IMR-90 (cell line): Measurements from ENCODE around the gene PTBP1. TPM values are rescaled to one million over a fixed set of nuclear protein-coding genes. Genes with fewer than 3 reads are reported as not detected.

Experiments used
- ATAC-seq: fragments of 200-7000 bp; cut with Tn5 transposase; 2 replicates; pipeline ENCODE4 v1.9.1; 2020; ENCODE audit warnings: low read depth, mild to moderate bottlenecking, moderate library complexity
- BruUV-seq: library from RNA; stranded (reverse); fragments of 400-500 nt; replicated peaks from 2 replicates; lab custom pipeline; 2021; lab: Mats Ljungman, UMichigan
- CTCF ChIA-PET: fragments of 300-600 bp; formaldehyde crosslinking; extraction: SDS; loops from one replicate; lab custom pipeline; 2021; ENCODE audit warnings: antibody characterized with exemption; lab: Yijun Ruan, JAX
- POLR2A ChIA-PET: fragments of 300-600 bp; sonication (Branson Sonifier 250); formaldehyde crosslinking; loops from one replicate; lab custom pipeline; 2022; ENCODE audit warnings: antibody characterized with exemption; ENCODE audit not compliant: unreplicated experiment; lab: Charles Lee
- DNase-seq: peaks from one replicate; pipeline ENCODE4 v3.0.0; 2013
- H2AFZ ChIP-seq: replicated peaks from 2 replicates; pipeline ENCODE3; 2013; ENCODE audit warnings: low read length, mild to moderate bottlenecking; ENCODE audit not compliant: poor library complexity
- H2AK5ac ChIP-seq: 2 replicates; pipeline ENCODE4 v1.6.1; 2013; ENCODE audit warnings: low read depth, low read length, inconsistent platforms
- H2AK9ac ChIP-seq: replicated peaks from 2 replicates; pipeline ENCODE3; 2013; ENCODE audit warnings: mild to moderate bottlenecking, low read depth, low read length, moderate library complexity; ENCODE audit not compliant: poor library complexity
- H2BK120ac ChIP-seq: 2 replicates; pipeline ENCODE4 v1.6.1; 2013; ENCODE audit warnings: low read depth, low read length, inconsistent platforms
- H2BK15ac ChIP-seq: 3 replicates; pipeline ENCODE4 v1.6.1; 2013; ENCODE audit warnings: low read depth, low read length, inconsistent platforms
- H2BK20ac ChIP-seq: 2 replicates; pipeline ENCODE4 v1.6.1; 2013; ENCODE audit warnings: low read depth, mild to moderate bottlenecking, inconsistent platforms, low read length, moderate library complexity
- H2BK5ac ChIP-seq: 2 replicates; pipeline ENCODE4 v1.6.1; 2013; ENCODE audit warnings: mild to moderate bottlenecking, low read depth, low read length, inconsistent platforms; ENCODE audit not compliant: poor library complexity, severe bottlenecking
- H3K14ac ChIP-seq: replicated peaks from 2 replicates; pipeline ENCODE4 v1.6.1; 2013; ENCODE audit warnings: low read depth, low read length, inconsistent platforms
- H3K18ac ChIP-seq: 2 replicates; pipeline ENCODE4 v1.6.1; 2013; ENCODE audit warnings: low read depth, low read length, control low read depth
- H3K23ac ChIP-seq: 2 replicates; pipeline ENCODE4 v1.6.1; 2013; ENCODE audit warnings: low read depth, low read length, inconsistent platforms
- H3K27ac ChIP-seq: 2 replicates; pipeline ENCODE4 v1.5.1; 2013; ENCODE audit warnings: mild to moderate bottlenecking, control low read depth, low read length; ENCODE audit not compliant: insufficient read depth
- H3K27me3 ChIP-seq: 2 replicates; pipeline ENCODE4 v1.6.1; 2013; ENCODE audit warnings: low read length; ENCODE audit not compliant: control insufficient read depth, insufficient read depth
- H3K36me3 ChIP-seq: 2 replicates; pipeline ENCODE4 v1.6.1; 2013; ENCODE audit warnings: low read length, mixed read lengths; ENCODE audit not compliant: control insufficient read depth, insufficient read depth
- H3K4ac ChIP-seq: 2 replicates; pipeline ENCODE4 v1.6.1; 2013; ENCODE audit warnings: low read depth, low read length, inconsistent platforms
- H3K4me1 ChIP-seq: 2 replicates; pipeline ENCODE4 v1.6.1; 2013; ENCODE audit warnings: low read length, mixed read lengths; ENCODE audit not compliant: control insufficient read depth, insufficient read depth
- H3K4me2 ChIP-seq: 2 replicates; pipeline ENCODE4 v1.6.1; 2013; ENCODE audit warnings: low read depth, mild to moderate bottlenecking, control low read depth, low read length, moderate library complexity
- H3K4me3 ChIP-seq: 2 replicates; pipeline ENCODE4 v1.5.1; 2013; ENCODE audit warnings: low read depth, mild to moderate bottlenecking, control low read depth, low read length, moderate library complexity; ENCODE audit not compliant: insufficient read depth
- H3K56ac ChIP-seq: 2 replicates; pipeline ENCODE4 v1.6.1; 2013; ENCODE audit warnings: low read length, inconsistent platforms; ENCODE audit not compliant: insufficient read depth; ENCODE audit errors: extremely low read depth
- H3K79me1 ChIP-seq, 2 experiments: 2 replicates each; pipeline ENCODE4 v1.6.1; 2013; ENCODE audit warnings: low read length in 2 of 2, inconsistent platforms in 1 of 2, low read depth in 1 of 2
- H3K9ac ChIP-seq: 2 replicates; pipeline ENCODE4 v1.6.1; 2013; ENCODE audit warnings: low read depth, low read length, control low read depth
- H3K9me1 ChIP-seq: 2 replicates; pipeline ENCODE4 v1.6.1; 2013; ENCODE audit warnings: low read length, inconsistent platforms; ENCODE audit not compliant: insufficient read depth
- H3K9me3 ChIP-seq: 2 replicates; pipeline ENCODE4 v1.6.1; 2013; ENCODE audit warnings: low read length; ENCODE audit not compliant: control insufficient read depth, insufficient read depth
- H4K20me1 ChIP-seq: 2 replicates; pipeline ENCODE4 v1.6.1; 2013; ENCODE audit warnings: low read length, inconsistent platforms; ENCODE audit not compliant: insufficient read depth
- H4K5ac ChIP-seq: 2 replicates; pipeline ENCODE4 v1.6.1; 2013; ENCODE audit warnings: mild to moderate bottlenecking, low read depth, low read length, control low read depth
- H4K8ac ChIP-seq, 2 experiments: 2 replicates each; pipeline ENCODE4 v1.6.1; 2013; ENCODE audit warnings: low read depth in 2 of 2, low read length in 2 of 2, control low read depth in 1 of 2, inconsistent platforms in 1 of 2
- H4K91ac ChIP-seq: 2 replicates; pipeline ENCODE4 v1.6.1; 2013; ENCODE audit warnings: low read depth, low read length, inconsistent platforms; ENCODE audit not compliant: insufficient read depth
- BHLHE40 ChIP-seq: fragments of 150-350 bp; IDR thresholded peaks from 2 replicates; pipeline ENCODE4 v1.6.1; 2016; ENCODE audit warnings: mild to moderate bottlenecking, low read depth, low read length
- CEBPB ChIP-seq: IDR thresholded peaks from 2 replicates; pipeline ENCODE4 v1.6.1; 2012; ENCODE audit warnings: low read depth, low read length, improper control_type of control experiment
- CHD1 ChIP-seq: IDR thresholded peaks from 2 replicates; pipeline ENCODE4 v1.6.1; 2012; ENCODE audit warnings: low read depth, low read length, improper control_type of control experiment
- CTCF ChIP-seq: conservative IDR thresholded peaks from 2 replicates; pipeline ENCODE4 v1.5.1; 2012; ENCODE audit warnings: mild to moderate bottlenecking, low read depth, low read length, improper control_type of control experiment
- MAFK ChIP-seq: IDR thresholded peaks from 2 replicates; pipeline ENCODE4 v1.6.1; 2012; ENCODE audit warnings: low read depth, low read length, improper control_type of control experiment
- MAZ ChIP-seq: IDR thresholded peaks from 2 replicates; pipeline ENCODE4 v1.6.1; 2012; ENCODE audit warnings: low read depth, mild to moderate bottlenecking, low read length, improper control_type of control experiment, moderate library complexity, borderline replicate concordance
- POLR2A ChIP-seq: IDR thresholded peaks from 2 replicates; pipeline ENCODE4 v1.6.1; 2012; ENCODE audit warnings: mild to moderate bottlenecking, low read depth, low read length
- RAD21 ChIP-seq: IDR thresholded peaks from 2 replicates; pipeline ENCODE4 v1.6.1; 2012; ENCODE audit warnings: low read length, improper control_type of control experiment
- RCOR1 ChIP-seq: IDR thresholded peaks from 2 replicates; pipeline ENCODE4 v1.6.1; 2012; ENCODE audit warnings: mild to moderate bottlenecking, low read length, improper control_type of control experiment; ENCODE audit not compliant: insufficient replicate concordance
- RFX5 ChIP-seq: IDR thresholded peaks from 2 replicates; pipeline ENCODE4 v1.8.0; 2012; ENCODE audit warnings: low read depth, mild to moderate bottlenecking, low read length, moderate library complexity
- WGBS, 2 experiments: methylation state at CpG; one replicate each; pipeline versions ENCODE4 v1.1.5 to v1.1.7; 2013; ENCODE audit warnings: missing lambda C conversion rate in 2 of 2; ENCODE audit not compliant: insufficient read length in 1 of 2; ENCODE audit errors: extremely low coverage in 2 of 2; 5-methylcytosine and 5-hydroxymethylcytosine counted together
- dilution Hi-C: fragments of 300-500 bp; cut with HindIII; formaldehyde crosslinking; loops from one replicate; pipeline ENCODE4 v1.14.3; 2018; ENCODE audit warnings: low sequenced_read_pairs; ENCODE audit not compliant: unreplicated experiment
- in situ Hi-C: fragments of 300-500 bp; cut with MboI; formaldehyde crosslinking; loops from 3 replicates; pipeline ENCODE4 v1.14.3; 2019; ENCODE audit warnings: low sequenced_read_pairs, inconsistent platforms, mixed read lengths
- intact Hi-C: fragments of 100-400 bp; cut with micrococcal nuclease; formaldehyde crosslinking; loops from 2 replicates; pipeline ENCODE4 v1.10.0; 2022
- polyA plus RNA-seq, 3 experiments: library from polyadenylated mRNA; depleted of rRNA; stranded (reverse); fragments of >200 nt; gene quantifications; 2 replicates each; pipeline ENCODE4 v1.2.3, GENCODE V29; 2012; ENCODE audit warnings: low replicate concordance in 1 of 3
- total RNA-seq: library from RNA; depleted of rRNA; stranded (reverse); fragments of >200 nt; gene quantifications from 2 replicates; pipeline ENCODE4 v1.2.3, GENCODE V29; 2012

PTBP1 gene
- total and polyA plus RNA-seq, 2 of the 4 experiments (the other 2 are of a cell fraction): 146 to 269 TPM

- no peaks in the 10 kb centered on the region for H3K79me1 ChIP-seq
- H2BK20ac ChIP-seq: no peak overlapping the region
- H4K91ac ChIP-seq: no peak overlapping the region
- no peak overlapping the region for H2BK5ac ChIP-seq
- no peak for TF ChIP-seq CTCF
- no peak for TF ChIP-seq MAZ
- TF ChIP-seq BHLHE40: no peak
- no peak for TF ChIP-seq RCOR1
- no peak for TF ChIP-seq CEBPB
- no peak for TF ChIP-seq POLR2A
- TF ChIP-seq MAFK: no peak
- no peak for TF ChIP-seq CHD1
- TF ChIP-seq RAD21: no peak
- no peak for TF ChIP-seq RFX5
- no TSS peak for BruUV-seq
- no peak overlapping the region for H3K4ac ChIP-seq
- no peaks in the 10 kb centered on the region for H3K9me3 ChIP-seq
- H2AFZ ChIP-seq: no peak overlapping the region
- H3K9ac ChIP-seq: no peak overlapping the region
- DNase-seq (no peak), ATAC-seq (no peak)
- no peak overlapping the region for H3K14ac ChIP-seq
- no peaks in the 10 kb centered on the region for H3K4me1 ChIP-seq
- intact Hi-C loops (no loop called here), in situ Hi-C loops (no loop called here), dilution Hi-C loops (no loop called here)
- H2BK120ac ChIP-seq: no peak overlapping the region
- H3K56ac ChIP-seq: no peak overlapping the region
- no peak overlapping the region for H2BK15ac ChIP-seq
- H4K5ac ChIP-seq: no peak overlapping the region
- no peak overlapping the region for H4K8ac ChIP-seq
- WGBS, 2 experiments: 67% methylated on average over 13 of the region's 38 CpGs; no CpG with 5 or more reads in 1 of the 2 experiments
- CTCF ChIA-PET: no interaction called here
- H2AK9ac ChIP-seq: no peak overlapping the region
- no peaks in the 10 kb centered on the region for H3K9me1 ChIP-seq
- H3K18ac ChIP-seq: no peak overlapping the region
- H2AK5ac ChIP-seq: no peak overlapping the region
- H3K27me3 ChIP-seq: peaks cover 2% of the 10 kb centered on the region; the same call in 1 of the 2 replicates
- no peak overlapping the region for H3K4me3 ChIP-seq
- no peaks in the 10 kb centered on the region for H4K20me1 ChIP-seq
- H3K4me2 ChIP-seq: no peak overlapping the region
- no peak overlapping the region for H3K23ac ChIP-seq
- H3K36me3 ChIP-seq: no peaks in the 10 kb centered on the region
- POLR2A ChIA-PET: no interaction called here
- H3K27ac ChIP-seq: no peak overlapping the region
Measured at GRCh38 chr19:831407-832369, 34.4 kb downstream of the PTBP1 start.
